Lower lobe of right lung (tissue), 2 donors: ENCODE data around the gene GATM. TPM values are rescaled to one million over a fixed set of nuclear protein-coding genes. Genes with fewer than 3 reads are reported as not detected.

Source experiments
- ATAC-seq, 2 donors: fragments of 200-7000 bp; cut with Tn5 transposase; one replicate each; pipeline ENCODE4 v1.9.1; 2020 to 2022; ENCODE audit warnings: mild to moderate bottlenecking in 2 of 2, moderate library complexity in 2 of 2
- DNase-seq: peaks from one replicate; pipeline ENCODE4 v3.0.0-alpha.2; 2020
- H3K27ac ChIP-seq: fragments of 200-600 bp; one replicate; pipeline ENCODE4 v1.8.0; 2022
- H3K27me3 ChIP-seq: fragments of 200-600 bp; one replicate; pipeline ENCODE4 v1.8.0; 2022; ENCODE audit warnings: low read depth
- H3K36me3 ChIP-seq: fragments of 200-600 bp; one replicate; pipeline ENCODE4 v1.8.0; 2022; ENCODE audit warnings: mild to moderate bottlenecking
- H3K4me1 ChIP-seq: fragments of 200-600 bp; one replicate; pipeline ENCODE4 v1.8.0; 2022
- H3K4me3 ChIP-seq: fragments of 200-600 bp; one replicate; pipeline ENCODE4 v1.8.0; 2022; ENCODE audit warnings: mild to moderate bottlenecking
- H3K9me3 ChIP-seq: fragments of 200-600 bp; one replicate; pipeline ENCODE4 v1.8.0; 2022
- CTCF ChIP-seq: fragments of 200-600 bp; IDR thresholded peaks from one replicate; pipeline ENCODE4 v1.8.0; 2022; ENCODE audit warnings: antibody characterized with exemption, mild to moderate bottlenecking
- intact Hi-C: fragments of 100-400 bp; cut with DNase I; formaldehyde crosslinking; loops from one replicate; pipeline ENCODE4 v1.11.0; 2022
- total RNA-seq: library from RNA; stranded (reverse); fragmentation: NEBNext Ultra II Directional; extraction: Animal tissue kit (Norgen Biotek cat#: 25700); gene quantifications from one replicate; pipeline ENCODE4 v1.2.1, GENCODE V29; 2021
- donor health status: DM: no; HTN: yes; CAD: no; lungs with severe emphysema.

The GATM gene
- total RNA-seq, 1 donor from 2014 or later, result 7.2 TPM

GRCh38 chr15:45393851-45394250, 15.5 kb upstream of the GATM start:
- ATAC-seq, result no peak

GRCh38 chr15:45392584-45392855, 14.2 kb upstream of the GATM start:
- no peak for TF ChIP-seq CTCF
- no peaks in the 10 kb centered on the region for H3K9me3 ChIP-seq
- no peaks in the 10 kb centered on the region for H3K36me3 ChIP-seq
- no peak overlapping the region for H3K27ac ChIP-seq
- peaks cover 4% of the 10 kb centered on the region for H3K4me1 ChIP-seq
- H3K27me3 ChIP-seq, result peaks cover 7% of the 10 kb centered on the region
- DNase-seq, result no peak
- intact Hi-C loops, result loop anchor here (10.0 kb wide), 1 partner anchor 78 kb away; no protein-coding TSS in a partner anchor
- no peak overlapping the region for H3K4me3 ChIP-seq
- ATAC-seq, result no peak

More at GRCh38 chr15:45393851-45394250, 15.5 kb upstream of the GATM start:
- H3K4me3 ChIP-seq, result no peak overlapping the region
- no peak for DNase-seq
- TF ChIP-seq CTCF, result no peak
- H3K4me1 ChIP-seq, result no peaks in the 10 kb centered on the region
- H3K27ac ChIP-seq, result no peak overlapping the region
- no peaks in the 10 kb centered on the region for H3K9me3 ChIP-seq
- intact Hi-C loops, result loop anchor here (10.0 kb wide), 1 partner anchor 79 kb away; no protein-coding TSS in a partner anchor
- peaks cover 7% of the 10 kb centered on the region for H3K27me3 ChIP-seq
- H3K36me3 ChIP-seq, result no peaks in the 10 kb centered on the region

GRCh38 chr15:45391746-45392583, 13.6 kb upstream of the GATM start:
- Histone ChIP-seq H3K9me3 (no peaks in the 10 kb centered on the region), H3K27me3 (peaks cover 7% of the 10 kb centered on the region), H3K27ac (no peak overlapping the region), H3K36me3 (no peaks in the 10 kb centered on the region), H3K4me1 (peaks cover 9% of the 10 kb centered on the region), H3K4me3 (no peak overlapping the region)
- ATAC-seq (peak; percentile 49 to 56), DNase-seq (no peak)
- intact Hi-C loops, result loop anchor here (10.0 kb wide), 1 partner anchor 77 kb away; no protein-coding TSS in a partner anchor
- TF ChIP-seq CTCF, result no peak

GRCh38 chr15:45389351-45389750, 11.0 kb upstream of the GATM start:
- TF ChIP-seq CTCF, result no peak
- H3K9me3 ChIP-seq, result no peaks in the 10 kb centered on the region
- intact Hi-C loops, result no loop called here
- peaks cover 15% of the 10 kb centered on the region for H3K4me1 ChIP-seq
- peaks cover 7% of the 10 kb centered on the region for H3K27me3 ChIP-seq
- ATAC-seq, result no peak
- H3K27ac ChIP-seq, result no peak overlapping the region
- H3K36me3 ChIP-seq, result no peaks in the 10 kb centered on the region
- no peak for DNase-seq
- H3K4me3 ChIP-seq, result no peak overlapping the region

GRCh38 chr15:45387380-45388007, 9.2 kb upstream of the GATM start:
- Histone ChIP-seq H3K9me3 (no peaks in the 10 kb centered on the region), H3K4me3 (no peak overlapping the region), H3K27me3 (peaks cover 7% of the 10 kb centered on the region), H3K27ac (no peak overlapping the region), H3K36me3 (no peaks in the 10 kb centered on the region), H3K4me1 (peaks cover 15% of the 10 kb centered on the region)
- intact Hi-C loops, result no loop called here
- no peak for TF ChIP-seq CTCF
- ATAC-seq (peak; percentile 80 to 93), DNase-seq (no peak)
